Body of pancreas (tissue), 4 donors: Measurements from ENCODE around the gene ECSIT. TPM values are rescaled to one million over a fixed set of nuclear protein-coding genes. Genes with fewer than 3 reads are reported as not detected.

ENCODE experiments used
- ATAC-seq: fragments of 150-250 bp; one replicate; pipeline ENCODE4 v1.9.1; 2016
- DNase-seq, 4 donors: peaks; one replicate each; pipeline ENCODE4 v3.0.0-alpha.2; 2019
- H3K27ac ChIP-seq, 4 donors: fragments of 200-600 bp; sonication (generic); 1 replicate in 3 of 4; 2 replicates in 1 of 4; pipeline versions ENCODE4 v1.5.1 to v1.6.1; 2016 to 2019; ENCODE audit warnings: mild to moderate bottlenecking in 1 of 4, mixed read lengths in 1 of 4, moderate library complexity in 1 of 4
- H3K27me3 ChIP-seq, 2 donors: fragments of 200-600 bp; sonication (generic); one replicate each; pipeline ENCODE4 v1.6.0; 2016; ENCODE audit warnings: mild to moderate bottlenecking in 1 of 2
- H3K36me3 ChIP-seq, 2 donors: fragments of 200-600 bp; sonication (generic); replicated peaks in 1 of 2; 2 replicates each; pipeline ENCODE4 v1.5.1; 2016; ENCODE audit warnings: low read depth in 2 of 2; ENCODE audit not compliant: insufficient read depth in 1 of 2
- H3K4me1 ChIP-seq: fragments of 200-600 bp; sonication (generic); one replicate; pipeline ENCODE4 v1.6.0; 2016
- H3K4me3 ChIP-seq, 2 donors: fragments of 200-600 bp; sonication (generic); 1 replicate in 1 of 2; 2 replicates in 1 of 2; pipeline ENCODE4 v1.5.1; 2016 to 2019
- H3K9me3 ChIP-seq, 3 donors: fragments of 200-600 bp; sonication (generic); 1 replicate in 2 of 3; 2 replicates in 1 of 3; pipeline ENCODE4 v1.5.1; 2016
- CTCF ChIP-seq, 7 experiments: fragments of 450-650 bp in 4 of 7; fragments of 200-600 bp in 3 of 7; sonication (generic) in 3 of 7; IDR thresholded peaks; one replicate each; pipeline ENCODE4 v1.5.1; 2016 to 2019; ENCODE audit warnings: antibody characterized with exemption in 7 of 7
- POLR2A ChIP-seq, 3 donors: fragments of 450-650 bp; IDR thresholded peaks; one replicate each; pipeline ENCODE4 v1.6.1; 2016; ENCODE audit warnings: antibody characterized with exemption in 3 of 3, mild to moderate bottlenecking in 2 of 3
- WGBS, 2 donors: methylation state at CpG; one replicate each; pipeline ENCODE4 v1.1.5; 2017; 5-methylcytosine and 5-hydroxymethylcytosine counted together
- intact Hi-C: fragments of 100-400 bp; cut with DNase I; formaldehyde crosslinking; loops from one replicate; pipeline ENCODE4 v1.15.1; 2023
- total RNA-seq, 2 donors: library from RNA; depleted of rRNA; stranded (reverse); fragments of >200 nt; gene quantifications; one replicate each; pipeline ENCODE4 v1.1.0, GENCODE V29; 2016

The ECSIT gene
- total RNA-seq, 2 donors from 2014 or later: 55.8 to 79.1 TPM

GRCh38 chr19:11560404-11561051, 31.6 kb upstream of the ECSIT start:
- H3K27me3 ChIP-seq: no peaks in the 10 kb centered on the region
- no peak overlapping the region for H3K27ac ChIP-seq
- intact Hi-C loops: no loop called here
- H3K4me1 ChIP-seq: peaks cover 33% of the 10 kb centered on the region
- H3K9me3 ChIP-seq: no peaks in the 10 kb centered on the region
- peak; percentile 44 to 69 (median 54) for DNase-seq
- H3K36me3 ChIP-seq: no peaks in the 10 kb centered on the region
- TF ChIP-seq CTCF (IDR thresholded peaks at IDR 0.05) (peak; percentile 33 to 72 (median 57)), POLR2A (IDR thresholded peaks at IDR 0.05) (no peak)
- WGBS, 2 donors: 14 to 18% methylated on average over 9 of the region's 9 CpGs
- ATAC-seq: no peak
- H3K4me3 ChIP-seq: no peak overlapping the region

GRCh38 chr19:11558881-11559828, 30.2 kb upstream of the ECSIT start, which contains the start of gene ELOF1:
TSS of gene ELOF1 (minus strand) at chr19:11559230. CDS start at chr19:11554347, 4,883 bp downstream.
- Histone ChIP-seq H3K36me3 (peaks cover 0 to 4% of the 10 kb centered on the region in 2 donors), H3K9me3 (no peaks in the 10 kb centered on the region), H3K4me3 (peak within 1 kb of the TSS; percentile 53 to 75), H3K27me3 (no peaks in the 10 kb centered on the region), H3K4me1 (peaks cover 33% of the 10 kb centered on the region), H3K27ac (peak within 1 kb of the TSS; percentile 65 to 89 (median 80))
- peak in 3 of 7 experiments; percentile 14 to 40 (median 24) for TF ChIP-seq CTCF (IDR thresholded peaks at IDR 0.05)
- peak; percentile 73 to 97 (median 96) for TF ChIP-seq POLR2A (IDR thresholded peaks at IDR 0.05)
- 2 to 4% methylated on average over 23 to 57 of the region's 57 CpGs for WGBS, 2 donors
- ATAC-seq (peak; percentile 99), DNase-seq (peak; percentile 97 to 99 (median 99))
- intact Hi-C loops: no loop called here

GRCh38 chr19:11556634-11557420, 27.9 kb upstream of the ECSIT start:
- no peak for ATAC-seq
- TF ChIP-seq CTCF (IDR thresholded peaks at IDR 0.05): no peak
- TF ChIP-seq POLR2A (IDR thresholded peaks at IDR 0.05): no peak
- Histone ChIP-seq H3K27ac (no peak overlapping the region), H3K4me1 (peaks cover 33% of the 10 kb centered on the region), H3K27me3 (no peaks in the 10 kb centered on the region), H3K4me3 (no peak overlapping the region), H3K9me3 (no peaks in the 10 kb centered on the region), H3K36me3 (peaks cover 0 to 13% of the 10 kb centered on the region in 2 donors)
- 79 to 80% methylated on average over 4 of the region's 4 CpGs for WGBS, 2 donors
- DNase-seq: no peak
- intact Hi-C loops: no loop called here

- DNase-seq: no peak
- Histone ChIP-seq H3K36me3 (peaks cover 0 to 13% of the 10 kb centered on the region in 2 donors), H3K4me1 (peaks cover 26% of the 10 kb centered on the region), H3K9me3 (no peaks in the 10 kb centered on the region), H3K4me3 (no peak overlapping the region), H3K27me3 (no peaks in the 10 kb centered on the region), H3K27ac (no peak overlapping the region)
- intact Hi-C loops: no loop called here
- 72 to 85% methylated on average over 5 of the region's 6 CpGs for WGBS, 2 donors
- no peak for TF ChIP-seq CTCF (IDR thresholded peaks at IDR 0.05)
- no peak for TF ChIP-seq POLR2A (IDR thresholded peaks at IDR 0.05)
- no peak for ATAC-seq
These were observed 26.3 kb upstream of the ECSIT start for GRCh38 chr19:11555246-11555645.
